ENCODE results near the gene ZNF512B. TPM values are rescaled to one million over a fixed set of nuclear protein-coding genes. Genes with fewer than 3 reads are reported as not detected.

ZNF512B gene
- total RNA-seq, 1 experiment from 2014 or later, result 10.3 TPM

MicroRNAs within 50 kb of the gene (microRNA counts, 767-probe panel; counts per million panel counts)
- microRNA hsa-miR-1914-5p, result not detected
- not detected for microRNA hsa-miR-647
- microRNA hsa-miR-941, result not detected

Small RNAs within 50 kb of the gene (microRNA-seq; reads per million reads assigned to microRNA genes)
- gene MIR1914 (ENCODE audit: borderline number of aligned reads) (7.7 reads per million, percentile 21 among the genes with 10 or more reads in this experiment), gene MIR647 (ENCODE audit: borderline number of aligned reads) (not detected), gene MIR941-1 (ENCODE audit: borderline number of aligned reads) (not detected), gene MIR941-2 (ENCODE audit: borderline number of aligned reads) (not detected), gene MIR941-3 (ENCODE audit: borderline number of aligned reads) (not detected), gene MIR941-4 (ENCODE audit: borderline number of aligned reads) (not detected), gene MIR941-5 (ENCODE audit: borderline number of aligned reads) (not detected)

Other genes starting within 250 kb of the ZNF512B start
- 27.4 TPM for gene LIME1, start 233.3 kb downstream of the ZNF512B start, total RNA-seq (2021; ENCODE audit: unreplicated experiment)
- 121 TPM for gene SLC2A4RG, start 230.2 kb downstream of the ZNF512B start, total RNA-seq (2021; ENCODE audit: unreplicated experiment)
- gene ZBTB46, start 138.7 kb downstream of the ZNF512B start, total RNA-seq (2021; ENCODE audit: unreplicated experiment), result 10.7 TPM
- gene ABHD16B, start 108.4 kb downstream of the ZNF512B start, total RNA-seq (2021; ENCODE audit: unreplicated experiment), result not detected
- 149 TPM for gene TPD52L2, start 104.7 kb downstream of the ZNF512B start, total RNA-seq (2021; ENCODE audit: unreplicated experiment)
- 38.3 TPM for gene DNAJC5, start 74.8 kb downstream of the ZNF512B start, total RNA-seq (2021; ENCODE audit: unreplicated experiment)
- 54.2 TPM for gene UCKL1, start 13.5 kb downstream of the ZNF512B start, total RNA-seq (2021; ENCODE audit: unreplicated experiment)
- 4.2 TPM for gene SAMD10, start 9.7 kb upstream of the ZNF512B start, total RNA-seq (2021; ENCODE audit: unreplicated experiment)
- gene PRPF6, start 11.2 kb upstream of the ZNF512B start, total RNA-seq (2021; ENCODE audit: unreplicated experiment), result 74.9 TPM
- 2.5 TPM for gene C20orf204, start 66.3 kb upstream of the ZNF512B start, total RNA-seq (2021; ENCODE audit: unreplicated experiment)
- 3.3 TPM for gene SOX18, start 79.7 kb upstream of the ZNF512B start, total RNA-seq (2021; ENCODE audit: unreplicated experiment)
- gene TCEA2, start 93.3 kb upstream of the ZNF512B start, total RNA-seq (2021; ENCODE audit: unreplicated experiment), result 29.7 TPM
- gene RGS19, start 109.6 kb upstream of the ZNF512B start, total RNA-seq (2021; ENCODE audit: unreplicated experiment), result 21.4 TPM
- gene OPRL1, start 110.2 kb upstream of the ZNF512B start, total RNA-seq (2021; ENCODE audit: unreplicated experiment), result 1.6 TPM
- not detected for gene LKAAEAR1, start 114.5 kb upstream of the ZNF512B start, total RNA-seq (2021; ENCODE audit: unreplicated experiment)
- gene NPBWR2, start 137.6 kb upstream of the ZNF512B start, total RNA-seq (2021; ENCODE audit: unreplicated experiment), result not detected
- 7.1 TPM for gene MYT1, start 194.5 kb upstream of the ZNF512B start, total RNA-seq (2021; ENCODE audit: unreplicated experiment)

Measured in HCT116 (cell line).